Right renal pelvis (tissue), 4 donors: Measurements from ENCODE around the gene ARFRP1. TPM values are rescaled to one million over a fixed set of nuclear protein-coding genes. Genes with fewer than 3 reads are reported as not detected.

ENCODE experiments used
- DNase-seq, 4 donors: peaks; one replicate each; pipeline ENCODE4 v3.0.0-alpha.2; 2013; ENCODE audit warnings: low read depth in 4 of 4, low spot score in 3 of 4, missing footprints in 1 of 4
- polyA plus RNA-seq, 4 donors: library from polyadenylated mRNA; unstranded; fragments of 120-200 nt; gene quantifications; one replicate each; pipeline ENCODE4 v1.2.1, GENCODE V29; 2013; ENCODE audit not compliant: insufficient read length in 4 of 4

The ARFRP1 gene
- polyA plus RNA-seq, 4 donors: 29.9 to 41.3 (median 34.4) TPM

DNA sequence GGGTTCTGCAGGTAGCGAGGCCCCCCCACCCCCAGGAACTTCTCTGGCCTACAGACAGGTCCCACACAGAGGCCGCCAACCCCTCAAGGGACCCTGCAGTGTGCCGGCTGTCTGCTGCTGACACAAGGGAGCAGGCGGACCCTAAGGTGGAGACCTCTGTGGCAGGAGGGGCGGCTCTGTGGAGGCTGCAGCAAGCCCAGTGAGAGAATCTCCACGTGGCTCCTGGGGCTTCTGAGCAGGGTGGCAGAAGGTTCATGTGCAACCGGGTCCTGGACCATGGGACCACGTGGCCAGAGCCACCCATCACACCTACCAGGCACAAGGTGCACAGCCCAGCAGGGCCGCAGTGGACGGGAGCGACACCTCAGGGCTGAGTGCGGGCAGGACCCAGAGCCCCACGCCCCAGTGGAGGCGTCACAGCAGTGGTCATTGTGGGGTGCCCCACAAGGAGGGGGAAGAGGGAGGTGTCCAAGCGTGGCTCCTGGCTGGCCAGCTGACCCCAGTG is 4.3 kb downstream of the ARFRP1 start:
- no peak for DNase-seq

DNA sequence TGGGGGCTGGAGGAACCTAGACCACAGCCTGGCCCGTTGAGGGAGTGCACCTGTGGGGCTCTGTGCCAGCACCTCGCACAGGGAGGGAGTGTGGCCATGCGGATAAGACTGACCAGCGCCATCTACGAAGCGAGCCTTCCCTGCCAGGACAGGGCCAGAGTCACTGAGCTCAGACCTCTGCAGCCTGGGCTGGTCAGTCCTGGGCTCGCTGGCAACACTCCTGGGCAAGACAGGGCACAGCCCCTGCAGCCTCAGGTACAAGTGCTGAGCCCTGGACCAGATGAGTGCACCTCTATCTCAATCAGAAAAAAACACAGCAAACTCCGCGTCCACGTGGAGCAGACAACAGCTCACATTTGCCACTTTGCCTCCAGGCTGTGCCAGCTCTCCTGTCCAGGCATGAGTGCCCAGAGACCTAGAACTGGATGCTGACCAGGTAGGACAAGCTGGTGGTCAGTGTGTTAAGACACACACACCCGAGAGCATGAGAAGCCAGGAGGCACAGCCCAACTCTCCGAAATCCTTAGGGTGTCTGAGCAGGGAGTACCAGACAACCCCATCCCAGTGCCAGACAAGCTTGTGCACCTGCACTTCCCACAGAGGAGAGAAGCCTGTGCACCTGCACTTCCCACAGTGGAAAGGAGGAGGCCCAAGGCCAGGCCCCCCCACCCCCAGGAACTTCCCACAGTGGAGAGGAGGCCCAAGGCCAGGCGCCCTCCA is 4.9 kb downstream of the ARFRP1 start:
- DNase-seq: no peak

DNA sequence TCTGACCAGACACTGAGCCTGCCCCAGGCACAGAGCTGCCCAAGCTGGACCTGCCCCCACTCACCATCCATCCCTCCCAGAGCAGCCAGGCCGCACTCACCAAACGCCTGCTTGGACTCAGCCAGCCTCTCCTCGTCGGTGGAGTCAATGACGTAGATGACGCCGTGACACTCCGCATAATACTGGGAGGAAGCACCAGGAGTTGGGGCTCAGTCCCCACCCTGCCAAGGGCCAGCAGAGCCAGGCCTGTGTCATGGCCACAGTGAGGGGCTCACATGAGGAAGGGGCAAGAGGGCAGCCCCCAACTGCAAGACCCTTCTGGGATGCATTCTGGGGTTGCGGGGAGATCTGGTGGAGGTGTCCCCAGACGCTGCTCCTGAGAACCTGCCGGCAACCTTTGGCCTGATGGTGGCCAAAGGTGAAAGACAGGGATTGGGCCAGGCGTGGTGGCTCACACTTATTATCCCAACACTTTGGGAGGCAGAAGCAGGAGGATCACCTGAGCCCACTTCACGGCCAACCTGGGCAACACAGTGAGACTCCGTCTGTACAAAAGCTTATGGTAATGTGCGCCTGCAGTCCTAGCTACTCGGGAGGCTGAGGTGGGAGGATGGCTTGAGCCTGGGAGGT is 5.6 kb downstream of the ARFRP1 start:
- DNase-seq: no peak

DNA sequence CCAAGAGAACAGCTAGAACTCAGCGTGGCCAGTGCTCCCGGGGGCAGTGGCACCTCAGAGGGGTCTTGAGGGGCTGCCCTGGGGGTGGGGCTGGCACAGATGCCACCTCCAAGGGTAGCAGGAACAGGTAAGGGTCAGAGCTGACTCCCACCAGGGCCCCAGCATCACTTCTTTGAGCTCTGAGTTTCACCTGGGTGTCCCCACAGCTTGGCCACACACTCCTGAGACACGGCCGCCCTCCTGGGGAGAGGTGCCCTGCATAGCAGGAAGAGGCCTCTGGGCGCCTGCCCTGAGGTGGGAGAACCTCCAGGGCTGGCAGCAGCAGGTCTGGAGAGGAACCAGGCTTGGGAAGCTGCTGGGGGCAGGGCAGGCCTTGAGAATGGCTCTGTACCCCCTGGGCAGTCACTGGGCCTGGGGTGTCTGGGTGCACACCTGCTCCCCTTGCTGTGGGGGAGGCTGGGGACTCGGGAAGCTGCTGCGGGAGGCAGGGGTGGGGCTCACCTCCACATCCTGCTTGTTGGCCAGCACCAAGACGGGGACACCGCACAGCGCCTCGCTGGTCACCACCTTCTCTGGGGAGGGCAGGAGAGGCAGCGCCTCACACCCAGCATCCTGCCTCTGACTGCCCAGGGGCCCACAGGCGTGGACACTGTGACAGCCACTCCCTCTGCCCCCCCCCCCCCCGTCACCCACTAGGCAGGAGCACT is 6.3 kb downstream of the ARFRP1 start:
- DNase-seq: no peak

DNA sequence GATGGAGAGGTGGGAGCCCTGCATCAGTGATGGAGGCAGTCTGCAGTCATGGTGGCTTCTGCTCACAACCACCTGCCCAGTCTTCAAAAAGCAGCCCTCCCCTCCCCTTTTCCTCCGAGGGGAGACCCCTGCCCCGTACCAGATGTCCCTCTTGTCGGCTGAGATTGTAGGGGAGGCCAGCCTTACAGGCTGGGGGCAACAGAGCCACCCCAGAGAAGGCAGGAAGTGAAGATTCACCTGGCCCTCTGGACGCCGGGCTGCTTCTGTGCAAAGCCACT is 6.8 kb downstream of the ARFRP1 start:
- no peak for DNase-seq

DNA sequence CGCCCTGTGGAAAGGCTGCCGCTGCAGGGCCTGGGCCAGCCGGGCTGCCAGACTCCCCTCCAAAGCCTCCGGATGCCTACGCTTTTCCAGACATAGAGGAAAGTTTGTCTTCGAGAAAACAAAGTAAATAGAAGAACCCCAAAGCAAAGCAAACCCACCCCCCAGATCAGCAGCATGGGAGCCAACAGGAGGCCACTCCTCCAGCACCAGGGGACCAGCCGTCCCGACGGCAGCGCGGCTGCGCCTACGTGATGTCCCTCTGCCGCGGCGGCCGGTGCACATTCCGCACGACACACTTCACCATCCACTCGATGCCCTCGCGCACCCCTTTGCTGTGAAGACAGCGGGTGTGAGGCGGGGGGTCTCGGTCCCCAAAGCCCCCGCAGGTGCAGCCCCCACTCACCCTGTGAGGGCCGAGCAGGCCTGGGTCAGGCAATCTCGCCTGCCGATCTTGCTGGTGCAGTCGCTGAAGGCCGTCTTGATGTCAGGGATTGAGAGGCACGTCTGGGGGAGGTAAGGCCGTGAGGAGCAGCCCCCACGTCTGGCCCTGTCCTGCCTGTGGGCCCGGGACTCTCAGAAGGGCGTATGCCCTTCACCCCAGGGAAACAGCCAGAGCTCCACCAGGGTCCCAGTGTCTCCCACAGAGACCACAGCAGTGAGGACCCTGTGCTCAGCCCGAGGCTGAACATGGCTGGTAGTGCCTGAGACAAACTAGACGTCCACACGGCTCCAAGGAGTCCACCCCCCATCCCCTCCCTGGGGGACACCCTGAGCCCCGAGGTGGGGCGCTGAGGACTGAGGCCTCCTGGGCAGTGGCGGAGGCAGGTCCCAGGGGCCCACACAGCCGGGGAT is 7.4 kb downstream of the ARFRP1 start:
- DNase-seq: no peak

DNA sequence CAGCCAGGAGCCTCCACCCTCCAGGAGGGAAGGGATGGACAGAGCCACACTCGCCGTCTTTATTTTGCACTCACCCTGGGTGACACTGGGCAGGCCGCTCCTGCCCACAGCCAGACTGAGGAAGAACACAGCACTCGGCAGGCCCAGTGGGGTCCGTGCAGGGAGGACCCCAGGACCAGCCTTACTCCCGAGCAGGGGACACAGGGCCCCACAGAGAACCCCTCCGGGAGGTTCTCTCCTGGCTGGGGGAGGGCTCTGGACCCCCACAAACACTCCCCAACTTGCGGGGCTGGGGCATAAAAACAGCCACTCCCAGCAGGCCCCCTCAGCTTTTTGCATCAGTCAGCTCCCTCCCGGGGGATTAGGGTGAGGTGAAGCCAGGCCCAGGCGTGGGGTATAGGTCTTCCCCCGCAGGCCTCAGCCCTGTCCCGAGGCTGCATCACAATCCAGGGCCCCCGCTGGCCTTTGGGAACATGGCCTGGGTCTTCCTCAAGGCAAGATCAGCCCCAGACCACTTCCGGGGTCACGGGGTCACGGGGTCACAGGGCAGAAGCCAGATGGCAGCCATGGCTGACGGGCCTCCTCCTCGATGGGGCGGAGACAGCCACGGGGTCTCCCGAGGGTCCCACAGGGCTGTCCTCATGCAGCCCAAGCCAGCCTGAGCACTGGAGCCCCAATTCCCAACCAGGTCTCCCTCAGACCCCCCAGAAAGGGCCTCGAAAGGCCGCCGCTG is 8.1 kb downstream of the ARFRP1 start:
- no peak for DNase-seq

DNA sequence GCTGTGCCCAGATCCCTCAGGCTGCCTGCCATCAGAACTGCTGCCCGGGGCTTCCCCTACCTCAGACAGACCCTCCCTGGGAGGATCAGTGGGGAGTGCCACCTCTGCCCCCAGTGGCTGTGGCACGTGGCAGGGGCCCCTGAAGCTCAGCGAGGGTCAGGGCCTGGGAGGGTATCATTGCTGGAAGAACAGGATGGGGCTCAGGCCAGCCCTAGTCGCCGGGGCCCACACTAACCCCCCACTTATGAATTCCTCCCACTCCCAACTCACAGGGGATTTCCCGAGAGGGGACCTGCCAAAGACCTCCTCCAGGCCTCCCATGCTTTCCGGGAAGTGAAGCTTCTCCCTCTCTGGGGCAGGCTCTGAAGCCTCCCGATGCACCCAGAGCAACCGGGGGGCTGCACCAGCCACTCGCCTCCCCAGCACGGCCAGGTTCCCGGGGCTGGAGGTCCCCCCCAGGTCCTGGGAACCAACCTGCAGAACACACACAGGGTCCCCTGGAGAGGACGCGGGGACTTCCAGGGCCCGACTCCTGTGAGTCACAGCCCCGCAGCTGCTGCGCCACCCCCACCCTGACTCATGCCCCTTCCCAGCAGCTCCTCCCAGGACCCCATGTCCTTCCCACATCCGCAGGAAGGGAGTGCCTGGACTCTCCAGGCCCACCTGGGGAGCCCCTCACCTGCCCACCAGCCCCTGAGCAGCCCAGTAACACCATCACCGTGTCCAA is 8.9 kb downstream of the ARFRP1 start:
- no peak for DNase-seq

DNA sequence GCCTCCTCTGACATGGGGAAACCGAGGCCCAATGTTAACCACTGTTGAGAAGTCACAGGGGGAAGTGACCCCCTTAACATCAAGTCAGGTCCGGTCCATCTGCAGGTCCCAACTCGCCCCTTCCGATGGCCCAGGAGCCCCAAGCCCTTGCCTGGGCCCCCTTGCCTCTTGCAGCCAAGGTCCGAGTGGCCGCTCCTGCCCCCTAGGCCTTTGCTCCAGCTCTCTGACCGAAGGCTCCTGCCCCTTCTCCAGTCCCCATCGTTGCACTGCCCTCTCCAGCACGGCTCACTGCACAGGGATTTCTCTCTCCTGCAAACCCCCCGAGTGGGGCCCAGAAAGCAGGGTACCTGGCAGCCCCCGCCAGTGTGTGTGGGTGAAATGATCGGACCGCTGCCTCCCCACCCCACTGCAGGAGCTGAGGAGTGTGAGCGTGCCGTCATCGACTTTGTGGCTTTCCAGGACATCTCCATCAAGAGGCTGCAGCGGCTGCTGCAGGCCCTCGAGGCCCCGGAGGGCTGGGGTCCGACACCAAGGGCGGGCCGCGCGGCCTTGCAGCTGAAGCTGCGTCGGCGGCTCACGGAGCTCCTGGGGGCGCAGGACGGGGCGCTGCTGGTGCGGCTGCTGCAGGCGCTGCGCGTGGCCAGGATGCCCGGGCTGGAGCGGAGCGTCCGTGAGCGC is 9.8 kb downstream of the ARFRP1 start:
- DNase-seq: no peak

DNA sequence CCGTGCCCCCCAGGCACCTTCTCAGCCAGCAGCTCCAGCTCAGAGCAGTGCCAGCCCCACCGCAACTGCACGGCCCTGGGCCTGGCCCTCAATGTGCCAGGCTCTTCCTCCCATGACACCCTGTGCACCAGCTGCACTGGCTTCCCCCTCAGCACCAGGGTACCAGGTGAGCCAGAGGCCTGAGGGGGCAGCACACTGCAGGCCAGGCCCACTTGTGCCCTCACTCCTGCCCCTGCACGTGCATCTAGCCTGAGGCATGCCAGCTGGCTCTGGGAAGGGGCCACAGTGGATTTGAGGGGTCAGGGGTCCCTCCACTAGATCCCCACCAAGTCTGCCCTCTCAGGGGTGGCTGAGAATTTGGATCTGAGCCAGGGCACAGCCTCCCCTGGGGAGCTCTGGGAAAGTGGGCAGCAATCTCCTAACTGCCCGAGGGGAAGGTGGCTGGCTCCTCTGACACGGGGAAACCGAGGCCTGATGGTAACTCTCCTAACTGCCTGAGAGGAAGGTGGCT is 10.4 kb downstream of the ARFRP1 start:
- DNase-seq: no peak

DNA sequence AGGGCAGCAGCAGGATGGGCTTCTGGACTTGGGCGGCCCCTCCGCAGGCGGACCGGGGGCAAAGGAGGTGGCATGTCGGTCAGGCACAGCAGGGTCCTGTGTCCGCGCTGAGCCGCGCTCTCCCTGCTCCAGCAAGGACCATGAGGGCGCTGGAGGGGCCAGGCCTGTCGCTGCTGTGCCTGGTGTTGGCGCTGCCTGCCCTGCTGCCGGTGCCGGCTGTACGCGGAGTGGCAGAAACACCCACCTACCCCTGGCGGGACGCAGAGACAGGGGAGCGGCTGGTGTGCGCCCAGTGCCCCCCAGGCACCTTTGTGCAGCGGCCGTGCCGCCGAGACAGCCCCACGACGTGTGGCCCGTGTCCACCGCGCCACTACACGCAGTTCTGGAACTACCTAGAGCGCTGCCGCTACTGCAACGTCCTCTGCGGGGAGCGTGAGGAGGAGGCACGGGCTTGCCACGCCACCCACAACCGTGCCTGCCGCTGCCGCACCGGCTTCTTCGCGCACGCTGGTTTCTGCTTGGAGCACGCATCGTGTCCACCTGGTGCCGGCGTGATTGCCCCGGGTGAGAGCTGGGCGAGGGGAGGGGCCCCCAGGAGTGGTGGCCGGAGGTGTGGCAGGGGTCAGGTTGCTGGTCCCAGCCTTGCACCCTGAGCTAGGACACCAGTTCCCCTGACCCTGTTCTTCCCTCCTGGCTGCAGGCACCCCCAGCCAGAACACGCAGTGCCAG is 11.0 kb downstream of the ARFRP1 start, which contains the start of gene TNFRSF6B:
Gene TNFRSF6B, plus strand, starts transcription at position 25 of the 729 bp plus-strand sequence. Its CDS starts 116 bp downstream, at position 141.
- DNase-seq: no peak

DNA sequence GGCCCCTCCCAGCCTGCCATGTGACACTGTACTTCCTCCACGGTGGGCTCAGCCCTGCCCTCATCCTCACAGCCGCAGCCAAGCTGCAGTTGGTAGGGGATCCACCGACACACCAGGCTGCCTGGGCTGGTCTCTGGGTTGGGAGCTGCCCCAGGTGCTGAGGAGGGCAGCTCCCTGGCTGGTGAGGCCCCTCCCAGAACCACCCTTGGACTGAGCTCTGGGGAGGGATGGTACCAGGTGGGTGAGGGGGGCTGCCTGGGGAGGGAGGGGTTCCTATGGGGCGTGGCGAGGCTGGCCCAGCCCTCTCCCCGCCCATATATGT is 11.5 kb downstream of the ARFRP1 start:
- DNase-seq: peak in 1 of 4 donors; percentile 30

DNA sequence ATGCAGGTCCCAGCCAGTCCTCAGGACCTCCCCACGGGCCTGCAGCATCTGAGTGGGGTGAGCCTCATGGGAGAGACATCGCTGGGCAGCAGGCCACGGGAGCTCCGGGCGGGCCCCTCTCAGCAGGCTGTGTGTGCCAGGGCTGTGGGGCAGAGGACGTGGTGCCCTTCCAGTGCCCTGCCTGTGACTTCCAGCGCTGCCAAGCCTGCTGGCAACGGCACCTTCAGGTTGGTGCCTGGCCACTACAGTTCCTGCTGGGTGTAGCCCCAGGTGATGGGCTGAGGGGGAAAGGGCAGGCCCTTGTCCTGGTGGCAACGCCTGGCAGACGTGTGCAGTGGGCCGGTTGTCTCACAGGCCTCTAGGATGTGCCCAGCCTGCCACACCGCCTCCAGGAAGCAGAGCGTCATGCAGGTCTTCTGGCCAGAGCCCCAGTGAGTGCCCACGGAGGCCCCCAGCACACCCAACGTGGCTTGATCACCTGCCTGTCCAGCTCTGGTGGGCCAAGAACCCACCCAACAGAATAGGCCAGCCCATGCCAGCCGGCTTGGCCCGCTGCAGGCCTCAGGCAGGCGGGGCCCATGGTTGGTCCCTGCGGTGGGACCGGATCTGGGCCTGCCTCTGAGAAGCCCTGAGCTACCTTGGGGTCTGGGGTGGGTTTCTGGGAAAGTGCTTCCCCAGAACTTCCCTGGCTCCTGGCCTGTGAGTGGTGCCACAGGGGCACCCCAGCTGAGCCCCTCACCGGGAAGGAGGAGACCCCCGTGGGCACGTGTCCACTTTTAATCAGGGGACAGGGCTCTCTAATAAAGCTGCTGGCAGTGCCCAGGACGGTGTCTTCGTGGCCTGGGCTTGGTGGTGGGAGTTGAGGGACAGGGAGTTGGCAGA is 12.1 kb downstream of the ARFRP1 start:
- no peak for DNase-seq

DNA sequence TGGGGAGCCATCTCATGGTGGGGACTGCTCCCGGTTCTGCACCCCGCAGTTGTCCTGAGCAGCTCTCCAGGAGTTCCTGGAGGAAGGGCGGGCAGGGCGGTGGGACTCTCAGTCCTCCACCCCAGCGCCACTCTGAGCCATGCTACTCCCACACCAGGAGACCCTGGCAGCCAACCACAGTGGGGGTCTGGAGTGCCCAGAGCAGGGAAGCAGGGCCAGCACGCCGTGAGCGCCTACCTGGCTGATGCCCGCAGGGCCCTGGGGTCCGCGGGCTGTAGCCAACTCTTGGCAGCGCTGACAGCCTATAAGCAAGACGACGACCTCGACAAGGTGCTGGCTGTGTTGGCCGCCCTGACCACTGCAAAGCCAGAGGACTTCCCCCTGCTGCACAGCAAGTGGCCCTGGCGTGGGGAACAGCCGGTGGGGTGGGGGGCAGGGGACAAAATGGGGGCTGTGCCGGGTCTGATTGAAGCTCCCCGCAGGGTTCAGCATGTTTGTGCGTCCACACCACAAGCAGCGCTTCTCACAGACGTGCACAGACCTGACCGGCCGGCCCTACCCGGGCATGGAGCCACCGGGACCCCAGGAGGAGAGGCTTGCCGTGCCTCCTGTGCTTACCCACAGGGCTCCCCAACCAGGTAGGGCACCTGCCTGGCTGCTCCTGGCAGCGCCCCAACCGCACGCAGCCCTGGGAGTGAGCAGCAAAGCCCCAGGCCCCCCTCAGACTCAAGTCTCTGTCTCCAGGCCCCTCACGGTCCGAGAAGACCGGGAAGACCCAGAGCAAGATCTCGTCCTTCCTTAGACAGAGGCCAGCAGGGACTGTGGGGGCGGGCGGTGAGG is 13.0 kb downstream of the ARFRP1 start:
- no peak for DNase-seq

DNA sequence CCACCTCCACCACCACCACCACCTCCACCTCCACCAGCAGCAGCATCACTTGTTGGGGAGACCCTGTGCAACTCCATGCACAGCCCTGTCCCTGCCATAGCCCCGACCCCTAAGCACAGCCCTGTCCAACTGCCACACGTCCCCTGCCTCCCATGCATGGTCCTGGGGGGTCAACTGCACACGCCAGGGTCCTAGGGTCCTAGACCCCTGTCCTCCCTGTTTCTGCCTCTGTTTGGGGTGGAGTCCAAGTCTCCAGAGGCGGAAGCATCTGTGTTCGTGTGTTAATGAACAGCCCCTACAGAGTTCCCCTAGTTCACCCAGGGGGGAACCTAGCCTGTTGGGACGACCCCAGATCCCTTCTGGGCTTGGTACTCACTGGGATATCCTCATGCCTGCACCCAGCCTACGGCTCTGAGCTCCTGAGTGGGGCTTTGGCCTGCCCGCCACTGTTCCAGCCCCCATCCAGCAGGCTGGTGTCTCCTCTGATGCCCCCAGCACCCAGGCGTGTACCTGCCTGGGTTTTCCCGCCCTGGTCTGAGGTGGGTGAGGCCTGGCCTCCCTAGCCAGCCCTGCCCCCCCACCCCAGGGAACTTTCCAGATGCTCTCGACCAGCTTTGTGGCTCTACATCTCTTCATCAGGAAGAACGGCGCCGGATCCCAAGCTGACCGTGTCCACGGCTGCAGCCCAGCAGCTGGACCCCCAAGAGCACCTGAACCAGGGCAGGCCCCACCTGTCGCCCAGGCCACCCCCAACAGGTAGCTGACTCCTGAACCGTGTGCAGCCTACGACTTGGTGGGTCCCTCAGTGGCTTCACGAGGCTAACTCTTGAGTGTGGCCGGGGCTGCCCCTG is 13.8 kb downstream of the ARFRP1 start:
- DNase-seq: no peak
